Liver (tissue), 9 donors: ENCODE measurements around the gene SLC25A29. TPM values are rescaled to one million over a fixed set of nuclear protein-coding genes. Genes with fewer than 3 reads are reported as not detected.
A peak's percentile ranks its signal among the peaks of the same experiment; 100 is the strongest.

Experiments
- DNase-seq: peaks from one replicate; pipeline ENCODE4 v3.0.0-alpha.2; 2017; ENCODE audit warnings: low spot score
- H3K27ac ChIP-seq, 2 donors: one replicate each; pipeline ENCODE4 v1.7.0; 2013; ENCODE audit warnings: inconsistent platforms in 2 of 2, low read length in 2 of 2, control low read depth in 1 of 2, low read depth in 1 of 2, mild to moderate bottlenecking in 1 of 2
- H3K27me3 ChIP-seq, 4 donors: one replicate each; pipeline versions ENCODE4 v1.6.1 to v1.7.0; 2013; ENCODE audit warnings: low read length in 3 of 4, inconsistent platforms in 1 of 4, mild to moderate bottlenecking in 1 of 4, moderate library complexity in 1 of 4; ENCODE audit not compliant: control insufficient read depth in 4 of 4, insufficient read depth in 4 of 4
- H3K36me3 ChIP-seq, 4 donors: one replicate each; pipeline versions ENCODE4 v1.6.1 to v1.7.0; 2013; ENCODE audit warnings: low read length in 3 of 4, mild to moderate bottlenecking in 3 of 4, low read depth in 1 of 4, moderate library complexity in 1 of 4; ENCODE audit not compliant: control insufficient read depth in 4 of 4, insufficient read depth in 3 of 4
- H3K4me1 ChIP-seq, 4 donors: one replicate each; pipeline versions ENCODE4 v1.6.1 to v1.7.0; 2013; ENCODE audit warnings: low read length in 3 of 4, mild to moderate bottlenecking in 3 of 4, moderate library complexity in 1 of 4; ENCODE audit not compliant: control insufficient read depth in 4 of 4, insufficient read depth in 4 of 4
- H3K4me3 ChIP-seq, 3 donors: one replicate each; pipeline versions ENCODE4 v1.6.1 to v1.7.0; 2013; ENCODE audit warnings: low read length in 3 of 3, control low read depth in 1 of 3, low read depth in 1 of 3, mild to moderate bottlenecking in 1 of 3
- H3K9ac ChIP-seq, 2 donors: one replicate each; pipeline ENCODE4 v1.7.0; 2013; ENCODE audit warnings: low read length in 2 of 2, mild to moderate bottlenecking in 2 of 2, moderate library complexity in 2 of 2, control low read depth in 1 of 2, low read depth in 1 of 2
- H3K9me3 ChIP-seq, 4 donors: one replicate each; pipeline versions ENCODE4 v1.6.1 to v1.7.0; 2013; ENCODE audit warnings: low read length in 3 of 4; ENCODE audit not compliant: control insufficient read depth in 4 of 4
- EGR1 ChIP-seq, 2 donors: IDR thresholded peaks; 2 replicates each; pipeline ENCODE4 v1.6.1; 2016 to 2018; ENCODE audit warnings: antibody characterized with exemption in 2 of 2, low read depth in 2 of 2
- FOXA1 ChIP-seq: IDR thresholded peaks from 2 replicates; pipeline ENCODE4 v1.6.1; 2016; ENCODE audit warnings: antibody characterized with exemption
- FOXA2 ChIP-seq: IDR thresholded peaks from 2 replicates; pipeline ENCODE4 v1.6.1; 2016; ENCODE audit warnings: antibody characterized with exemption
- GABPA ChIP-seq, 2 donors: IDR thresholded peaks in 1 of 2; conservative IDR thresholded peaks in 1 of 2; 2 replicates each; pipeline ENCODE4 v1.6.1; 2016; ENCODE audit warnings: antibody characterized with exemption in 2 of 2, mild to moderate bottlenecking in 1 of 2, moderate library complexity in 1 of 2
- HNF4A ChIP-seq, 2 donors: conservative IDR thresholded peaks; 2 replicates each; pipeline ENCODE4 v1.6.1; 2016; ENCODE audit warnings: antibody characterized with exemption in 2 of 2, mild to moderate bottlenecking in 2 of 2
- HNF4G ChIP-seq: IDR thresholded peaks from 2 replicates; pipeline ENCODE4 v1.6.1; 2016; ENCODE audit warnings: antibody characterized with exemption
- JUND ChIP-seq, 2 donors: IDR thresholded peaks; 2 replicates each; pipeline ENCODE4 v1.6.1; 2016; ENCODE audit warnings: antibody characterized with exemption in 2 of 2
- NR2F2 ChIP-seq: IDR thresholded peaks from 2 replicates; pipeline ENCODE4 v1.6.1; 2016; ENCODE audit warnings: antibody characterized with exemption
- RAD21 ChIP-seq, 2 donors: IDR thresholded peaks; 2 replicates each; pipeline ENCODE4 v1.6.1; 2016; ENCODE audit warnings: antibody characterized with exemption in 2 of 2, mild to moderate bottlenecking in 2 of 2
- RXRA ChIP-seq, 2 donors: IDR thresholded peaks; 2 replicates each; pipeline ENCODE4 v1.6.1; 2017 to 2018; ENCODE audit warnings: antibody characterized with exemption in 2 of 2, mild to moderate bottlenecking in 1 of 2
- TAF1 ChIP-seq: conservative IDR thresholded peaks from 2 replicates; pipeline ENCODE4 v1.6.1; 2016; ENCODE audit warnings: antibody characterized with exemption, mild to moderate bottlenecking
- YY1 ChIP-seq: IDR thresholded peaks from 2 replicates; pipeline ENCODE4 v1.6.1; 2016; ENCODE audit warnings: antibody characterized with exemption, mild to moderate bottlenecking
- WGBS: extraction: QIAGEN DNeasy Blood & Tissue Kit; methylation state at CpG from one replicate; pipeline ENCODE4 v1.1.7; 2013; 5-methylcytosine and 5-hydroxymethylcytosine counted together
- polyA plus RNA-seq, 2 donors: library from polyadenylated mRNA; stranded (reverse) in 1 of 2; unstranded in 1 of 2; fragments of 200-250 nt in 1 of 2; fragments of >200 nt in 1 of 2; fragmentation: Nextera tagmentation in 1 of 2; extraction: Ambion mirVana in 1 of 2; gene quantifications; one replicate each; pipeline versions ENCODE4 v1.2.1 to v1.2.3, GENCODE V29; 2013 to 2015
- total RNA-seq, 2 donors: library from RNA; depleted of rRNA; stranded (reverse); fragments of >200 nt; gene quantifications; one replicate each; pipeline ENCODE4 v1.2.3, GENCODE V29; 2014
- TF ChIP-seq, protein P1 (sequence below): IDR thresholded peaks from 2 replicates; pipeline ENCODE4 v1.6.1; 2016; ENCODE audit warnings: antibody characterized with exemption
- TF ChIP-seq, protein P2 (sequence below): fragments of 150-350 bp; IDR thresholded peaks from 2 replicates; pipeline ENCODE4 v1.5.1; 2017; ENCODE audit warnings: improper control_type of control experiment, low read depth, low read length; ENCODE audit not compliant: missing input control
- TF ChIP-seq, protein P3 (sequence below): IDR thresholded peaks from 2 replicates; pipeline ENCODE4 v1.6.1; 2016; ENCODE audit warnings: antibody characterized with exemption, mild to moderate bottlenecking
- TF ChIP-seq, protein P4 (sequence below): IDR thresholded peaks from 2 replicates; pipeline ENCODE4 v1.6.1; 2016; ENCODE audit warnings: antibody characterized with exemption
- donor health status: healthy.
- donor health status: healthy.
- donor health status: healthy.
- donor health status: healthy.
- donor health status: healthy.

Gene SLC25A29
- total and polyA plus RNA-seq, 4 donors: 2.4 to 13.9 (median 8.9) TPM

DNA sequence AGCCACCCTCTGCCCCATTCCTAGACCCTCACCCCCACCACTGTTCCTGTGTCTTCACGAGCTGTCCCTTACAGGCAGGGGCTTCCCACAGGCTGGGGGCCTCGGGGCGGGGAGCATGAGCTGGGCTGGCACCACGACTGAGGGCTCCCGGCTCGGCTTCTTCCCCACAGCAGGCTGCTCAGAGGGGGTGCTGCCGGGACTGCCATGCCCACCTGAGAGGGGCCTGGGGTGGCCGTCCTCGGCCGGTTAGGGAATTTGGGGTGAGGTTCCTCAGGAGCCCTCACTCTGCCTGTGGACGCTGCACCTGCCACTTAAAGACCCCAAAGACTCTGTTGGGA, 23.7 kb upstream of the SLC25A29 start:
- Histone ChIP-seq H3K9me3 (no peaks in the 10 kb centered on the region), H3K27ac (no peak overlapping the region), H3K27me3 (no peaks in the 10 kb centered on the region), H3K9ac (no peak overlapping the region), H3K4me3 (no peak overlapping the region), H3K36me3 (peaks cover 10 to 21% (median 12%) of the 10 kb centered on the region in 4 donors), H3K4me1 (peaks cover 4 to 38% (median 26%) of the 10 kb centered on the region in 4 donors)
- TF ChIP-seq HNF4A (conservative IDR thresholded peaks at IDR 0.05) (no peak), RAD21 (IDR thresholded peaks at IDR 0.05) (no peak), TAF1 (no peak), YY1 (no peak), FOXA2 (no peak), GABPA (IDR thresholded peaks at IDR 0.05 in 1 of 2, conservative IDR thresholded peaks at IDR 0.05 in 1 of 2) (no peak), NR2F2 (no peak), FOXA1 (no peak), RXRA (IDR thresholded peaks at IDR 0.05) (no peak)
- TF ChIP-seq, protein P1, sequence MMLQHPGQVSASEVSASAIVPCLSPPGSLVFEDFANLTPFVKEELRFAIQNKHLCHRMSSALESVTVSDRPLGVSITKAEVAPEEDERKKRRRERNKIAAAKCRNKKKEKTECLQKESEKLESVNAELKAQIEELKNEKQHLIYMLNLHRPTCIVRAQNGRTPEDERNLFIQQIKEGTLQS: no peak
- TF ChIP-seq, protein P2, sequence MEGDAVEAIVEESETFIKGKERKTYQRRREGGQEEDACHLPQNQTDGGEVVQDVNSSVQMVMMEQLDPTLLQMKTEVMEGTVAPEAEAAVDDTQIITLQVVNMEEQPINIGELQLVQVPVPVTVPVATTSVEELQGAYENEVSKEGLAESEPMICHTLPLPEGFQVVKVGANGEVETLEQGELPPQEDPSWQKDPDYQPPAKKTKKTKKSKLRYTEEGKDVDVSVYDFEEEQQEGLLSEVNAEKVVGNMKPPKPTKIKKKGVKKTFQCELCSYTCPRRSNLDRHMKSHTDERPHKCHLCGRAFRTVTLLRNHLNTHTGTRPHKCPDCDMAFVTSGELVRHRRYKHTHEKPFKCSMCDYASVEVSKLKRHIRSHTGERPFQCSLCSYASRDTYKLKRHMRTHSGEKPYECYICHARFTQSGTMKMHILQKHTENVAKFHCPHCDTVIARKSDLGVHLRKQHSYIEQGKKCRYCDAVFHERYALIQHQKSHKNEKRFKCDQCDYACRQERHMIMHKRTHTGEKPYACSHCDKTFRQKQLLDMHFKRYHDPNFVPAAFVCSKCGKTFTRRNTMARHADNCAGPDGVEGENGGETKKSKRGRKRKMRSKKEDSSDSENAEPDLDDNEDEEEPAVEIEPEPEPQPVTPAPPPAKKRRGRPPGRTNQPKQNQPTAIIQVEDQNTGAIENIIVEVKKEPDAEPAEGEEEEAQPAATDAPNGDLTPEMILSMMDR: no peak
- DNase-seq: peak; percentile 26
- 85% methylated on average over 11 of the region's 11 CpGs for WGBS

- TF ChIP-seq RAD21 (IDR thresholded peaks at IDR 0.05) (no peak), EGR1 (IDR thresholded peaks at IDR 0.05; ENCODE audit: low read depth in 2 of 2) (no peak), TAF1 (no peak), JUND (IDR thresholded peaks at IDR 0.05) (no peak), HNF4G (no peak), RXRA (IDR thresholded peaks at IDR 0.05) (no peak), FOXA2 (no peak), GABPA (IDR thresholded peaks at IDR 0.05 in 1 of 2, conservative IDR thresholded peaks at IDR 0.05 in 1 of 2) (no peak), YY1 (no peak), HNF4A (conservative IDR thresholded peaks at IDR 0.05) (no peak)
- TF ChIP-seq, protein P3, sequence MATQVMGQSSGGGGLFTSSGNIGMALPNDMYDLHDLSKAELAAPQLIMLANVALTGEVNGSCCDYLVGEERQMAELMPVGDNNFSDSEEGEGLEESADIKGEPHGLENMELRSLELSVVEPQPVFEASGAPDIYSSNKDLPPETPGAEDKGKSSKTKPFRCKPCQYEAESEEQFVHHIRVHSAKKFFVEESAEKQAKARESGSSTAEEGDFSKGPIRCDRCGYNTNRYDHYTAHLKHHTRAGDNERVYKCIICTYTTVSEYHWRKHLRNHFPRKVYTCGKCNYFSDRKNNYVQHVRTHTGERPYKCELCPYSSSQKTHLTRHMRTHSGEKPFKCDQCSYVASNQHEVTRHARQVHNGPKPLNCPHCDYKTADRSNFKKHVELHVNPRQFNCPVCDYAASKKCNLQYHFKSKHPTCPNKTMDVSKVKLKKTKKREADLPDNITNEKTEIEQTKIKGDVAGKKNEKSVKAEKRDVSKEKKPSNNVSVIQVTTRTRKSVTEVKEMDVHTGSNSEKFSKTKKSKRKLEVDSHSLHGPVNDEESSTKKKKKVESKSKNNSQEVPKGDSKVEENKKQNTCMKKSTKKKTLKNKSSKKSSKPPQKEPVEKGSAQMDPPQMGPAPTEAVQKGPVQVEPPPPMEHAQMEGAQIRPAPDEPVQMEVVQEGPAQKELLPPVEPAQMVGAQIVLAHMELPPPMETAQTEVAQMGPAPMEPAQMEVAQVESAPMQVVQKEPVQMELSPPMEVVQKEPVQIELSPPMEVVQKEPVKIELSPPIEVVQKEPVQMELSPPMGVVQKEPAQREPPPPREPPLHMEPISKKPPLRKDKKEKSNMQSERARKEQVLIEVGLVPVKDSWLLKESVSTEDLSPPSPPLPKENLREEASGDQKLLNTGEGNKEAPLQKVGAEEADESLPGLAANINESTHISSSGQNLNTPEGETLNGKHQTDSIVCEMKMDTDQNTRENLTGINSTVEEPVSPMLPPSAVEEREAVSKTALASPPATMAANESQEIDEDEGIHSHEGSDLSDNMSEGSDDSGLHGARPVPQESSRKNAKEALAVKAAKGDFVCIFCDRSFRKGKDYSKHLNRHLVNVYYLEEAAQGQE: no peak
- TF ChIP-seq, protein P4, sequence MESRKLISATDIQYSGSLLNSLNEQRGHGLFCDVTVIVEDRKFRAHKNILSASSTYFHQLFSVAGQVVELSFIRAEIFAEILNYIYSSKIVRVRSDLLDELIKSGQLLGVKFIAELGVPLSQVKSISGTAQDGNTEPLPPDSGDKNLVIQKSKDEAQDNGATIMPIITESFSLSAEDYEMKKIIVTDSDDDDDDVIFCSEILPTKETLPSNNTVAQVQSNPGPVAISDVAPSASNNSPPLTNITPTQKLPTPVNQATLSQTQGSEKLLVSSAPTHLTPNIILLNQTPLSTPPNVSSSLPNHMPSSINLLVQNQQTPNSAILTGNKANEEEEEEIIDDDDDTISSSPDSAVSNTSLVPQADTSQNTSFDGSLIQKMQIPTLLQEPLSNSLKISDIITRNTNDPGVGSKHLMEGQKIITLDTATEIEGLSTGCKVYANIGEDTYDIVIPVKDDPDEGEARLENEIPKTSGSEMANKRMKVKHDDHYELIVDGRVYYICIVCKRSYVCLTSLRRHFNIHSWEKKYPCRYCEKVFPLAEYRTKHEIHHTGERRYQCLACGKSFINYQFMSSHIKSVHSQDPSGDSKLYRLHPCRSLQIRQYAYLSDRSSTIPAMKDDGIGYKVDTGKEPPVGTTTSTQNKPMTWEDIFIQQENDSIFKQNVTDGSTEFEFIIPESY: no peak
- Histone ChIP-seq H3K4me3 (no peak overlapping the region), H3K27me3 (no peaks in the 10 kb centered on the region), H3K4me1 (peaks cover 4 to 35% (median 26%) of the 10 kb centered on the region in 4 donors), H3K9me3 (no peaks in the 10 kb centered on the region), H3K9ac (no peak overlapping the region), H3K36me3 (peaks cover 10 to 21% (median 12%) of the 10 kb centered on the region in 4 donors), H3K27ac (peak overlapping the region in 1 of 2 donors; percentile 59)
- WGBS: 93% methylated on average over 36 of the region's 36 CpGs
- DNase-seq: peak; percentile 31
These were observed 23.2 kb upstream of the SLC25A29 start for GRCh38 chr14:100329233-100330006.
